Measurements from ENCODE around the gene TRPM4. TPM values are rescaled to one million over a fixed set of nuclear protein-coding genes. Genes with fewer than 3 reads are reported as not detected.
"Not testable (repeated sequence)": the region's sequence is repeated elsewhere in the genome, so short reads cannot be mapped to it uniquely, and the experiment has no call there.

Gene TRPM4
- total RNA-seq, 1 donor from 2014 or later = 63.4 TPM

DNA sequence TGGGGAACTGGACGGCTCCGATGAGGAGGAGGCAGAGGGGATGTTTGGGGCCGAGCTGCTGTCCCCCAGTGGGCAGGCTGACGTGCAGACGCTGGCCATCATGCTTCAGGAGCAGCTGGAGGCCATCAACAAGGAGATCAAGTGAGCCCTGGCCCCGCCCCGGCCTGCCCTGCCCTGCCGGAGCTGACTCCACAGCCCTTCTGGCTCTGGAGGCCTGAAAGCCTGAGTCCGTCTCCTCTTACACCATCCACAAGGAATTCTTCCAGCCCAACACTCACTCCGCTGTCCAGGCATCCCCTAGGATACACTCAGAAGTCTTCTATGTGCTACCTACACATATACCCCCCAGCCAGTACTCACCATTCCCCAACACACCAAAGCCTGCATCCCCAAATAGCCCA is 20.8 kb upstream of the TRPM4 start:
- Histone ChIP-seq H3K27me3 (no peaks in the 10 kb centered on the region), H3K36me3 (no peaks in the 10 kb centered on the region), H3K4me3 (no peak overlapping the region), H3K4me1 (peaks cover 0 to 6% of the 10 kb centered on the region in 2 donors), H3K27ac (no peak overlapping the region), H3K9me3 (no peaks in the 10 kb centered on the region)
- TF ChIP-seq, protein P1, sequence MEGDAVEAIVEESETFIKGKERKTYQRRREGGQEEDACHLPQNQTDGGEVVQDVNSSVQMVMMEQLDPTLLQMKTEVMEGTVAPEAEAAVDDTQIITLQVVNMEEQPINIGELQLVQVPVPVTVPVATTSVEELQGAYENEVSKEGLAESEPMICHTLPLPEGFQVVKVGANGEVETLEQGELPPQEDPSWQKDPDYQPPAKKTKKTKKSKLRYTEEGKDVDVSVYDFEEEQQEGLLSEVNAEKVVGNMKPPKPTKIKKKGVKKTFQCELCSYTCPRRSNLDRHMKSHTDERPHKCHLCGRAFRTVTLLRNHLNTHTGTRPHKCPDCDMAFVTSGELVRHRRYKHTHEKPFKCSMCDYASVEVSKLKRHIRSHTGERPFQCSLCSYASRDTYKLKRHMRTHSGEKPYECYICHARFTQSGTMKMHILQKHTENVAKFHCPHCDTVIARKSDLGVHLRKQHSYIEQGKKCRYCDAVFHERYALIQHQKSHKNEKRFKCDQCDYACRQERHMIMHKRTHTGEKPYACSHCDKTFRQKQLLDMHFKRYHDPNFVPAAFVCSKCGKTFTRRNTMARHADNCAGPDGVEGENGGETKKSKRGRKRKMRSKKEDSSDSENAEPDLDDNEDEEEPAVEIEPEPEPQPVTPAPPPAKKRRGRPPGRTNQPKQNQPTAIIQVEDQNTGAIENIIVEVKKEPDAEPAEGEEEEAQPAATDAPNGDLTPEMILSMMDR (IDR thresholded peaks at IDR 0.05) = no peak
- intact Hi-C loops (cut with DNase I) = no loop called here
- DNase-seq (ENCODE audit: low spot score in 2 of 2) = no peak

DNA sequence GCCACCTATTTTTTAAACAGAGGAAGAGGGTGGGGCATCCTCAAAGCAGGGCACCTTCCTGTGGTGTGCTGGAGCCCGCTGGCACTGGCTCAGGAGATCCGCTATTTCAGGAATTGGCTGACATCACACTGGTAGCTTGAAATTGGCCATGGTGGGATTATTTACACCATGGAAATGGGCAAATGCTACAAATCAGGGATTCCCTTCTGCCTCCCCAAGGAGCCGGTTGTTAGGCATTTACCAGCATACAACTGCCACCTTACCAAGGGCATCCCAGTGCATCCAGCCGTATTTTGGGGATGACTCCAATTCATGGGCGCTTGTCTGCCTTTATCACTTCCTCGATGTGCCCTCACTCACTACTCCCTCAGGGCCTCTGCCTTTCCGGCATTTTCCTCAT is 16.6 kb upstream of the TRPM4 start:
- DNase-seq (ENCODE audit: low spot score in 2 of 2) = no peak
- Histone ChIP-seq H3K27ac (no peak overlapping the region), H3K27me3 (no peaks in the 10 kb centered on the region), H3K4me3 (no peak overlapping the region), H3K36me3 (no peaks in the 10 kb centered on the region), H3K4me1 (peaks cover 0 to 6% of the 10 kb centered on the region in 2 donors), H3K9me3 (no peaks in the 10 kb centered on the region)
- intact Hi-C loops (cut with DNase I) = loop anchor here (10.0 kb wide), 1 partner anchor 356 kb away; no protein-coding TSS in a partner anchor
- TF ChIP-seq, protein P1 (IDR thresholded peaks at IDR 0.05) = no peak

DNA sequence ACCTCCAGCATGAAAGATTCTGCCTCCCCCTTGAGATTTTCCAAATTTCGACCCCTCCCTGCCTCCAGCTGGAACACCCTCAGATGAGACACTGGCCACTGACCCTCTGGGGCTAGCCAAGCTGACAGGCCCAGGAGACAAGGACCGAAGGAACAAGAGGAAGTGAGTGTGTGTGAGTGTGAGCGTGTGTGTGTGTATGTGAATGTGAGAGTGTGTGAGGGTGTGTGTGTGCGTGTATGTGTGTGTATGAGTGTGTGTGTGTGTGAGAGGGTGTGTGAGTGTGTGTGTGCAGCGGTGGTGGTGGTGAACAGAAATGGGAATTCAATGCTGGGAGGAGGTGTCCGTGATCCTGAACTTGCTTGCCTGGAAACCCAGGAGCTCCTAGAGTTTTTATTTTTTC is 16.2 kb upstream of the TRPM4 start:
- Histone ChIP-seq H3K27me3 (no peaks in the 10 kb centered on the region), H3K4me3 (no peak overlapping the region), H3K9me3 (no peaks in the 10 kb centered on the region), H3K4me1 (peaks cover 0 to 7% of the 10 kb centered on the region in 2 donors), H3K36me3 (no peaks in the 10 kb centered on the region), H3K27ac (no peak overlapping the region)
- TF ChIP-seq, protein P1 (IDR thresholded peaks at IDR 0.05) = no peak
- no peak for DNase-seq (ENCODE audit: low spot score in 2 of 2)
- intact Hi-C loops (cut with DNase I) = loop anchor here (10.0 kb wide), 1 partner anchor 357 kb away; no protein-coding TSS in a partner anchor

DNA sequence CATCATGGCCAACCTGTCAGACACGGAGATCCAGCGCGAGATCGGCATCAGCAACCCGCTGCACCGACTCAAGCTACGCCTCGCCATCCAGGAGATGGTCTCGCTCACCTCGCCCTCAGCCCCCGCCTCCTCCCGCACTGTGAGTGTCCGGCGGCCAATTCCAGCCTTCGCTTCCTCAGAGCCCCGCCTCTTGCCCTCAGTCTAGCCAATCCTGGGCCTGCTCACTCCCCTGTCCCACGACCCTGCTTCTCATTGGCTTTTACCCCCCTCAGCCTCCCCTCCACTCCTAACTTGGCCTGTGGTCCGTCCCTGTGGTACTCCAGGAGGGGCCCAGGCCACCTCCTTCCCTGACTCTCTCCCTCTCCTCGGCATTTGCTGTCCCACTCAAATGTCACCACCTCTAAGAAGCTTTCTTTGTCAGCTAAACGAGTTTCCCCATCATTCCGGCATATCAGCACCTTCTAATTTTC is 14.7 kb upstream of the TRPM4 start:
- no peak overlapping the region for H3K27ac ChIP-seq

DNA sequence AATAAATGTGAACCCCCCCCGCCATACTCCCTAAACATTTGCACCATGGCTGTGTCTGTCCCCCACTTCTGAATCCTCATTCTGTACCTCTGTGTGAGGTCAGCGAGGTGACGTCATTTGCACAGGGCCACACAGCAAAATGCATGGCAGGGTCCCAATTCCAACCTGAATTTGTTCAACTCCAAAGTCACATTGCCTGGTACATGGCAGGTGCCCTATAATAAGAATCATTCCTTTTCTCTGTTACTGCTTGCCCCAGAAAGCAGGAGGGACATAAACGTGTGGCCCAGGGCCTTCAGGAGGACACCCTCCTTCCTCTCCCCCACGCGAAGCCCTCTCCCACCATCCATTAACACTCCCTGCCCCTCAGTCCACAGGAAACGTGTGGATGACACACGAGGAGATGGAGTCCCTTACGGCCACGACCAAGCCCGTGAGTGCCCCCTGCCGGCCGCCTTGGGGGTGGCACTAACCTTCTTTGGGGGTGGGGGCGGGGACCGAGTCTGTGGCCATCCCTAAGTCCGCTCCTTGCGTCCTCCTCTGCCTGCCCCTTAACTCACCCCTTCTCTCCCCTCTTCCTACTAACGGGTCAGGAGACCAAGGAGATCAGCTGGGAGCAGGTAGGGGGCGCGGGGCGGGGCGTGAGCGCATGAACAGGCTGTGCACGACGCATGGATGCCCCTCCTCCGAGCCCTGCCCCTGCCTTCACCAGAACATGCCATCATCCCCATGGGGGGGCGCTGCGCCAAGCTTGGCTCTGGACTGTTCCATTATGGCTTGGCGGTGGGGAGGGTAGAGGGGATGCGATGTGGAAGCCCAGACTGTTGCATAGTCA is 11.8 kb upstream of the TRPM4 start:
- Histone ChIP-seq H3K4me3 (peak overlapping the region in 1 of 2 donors; percentile 49), H3K36me3 (no peaks in the 10 kb centered on the region), H3K4me1 (peaks cover 5 to 20% of the 10 kb centered on the region in 2 donors), H3K27ac (no peak overlapping the region), H3K27me3 (no peaks in the 10 kb centered on the region), H3K9me3 (no peaks in the 10 kb centered on the region)
- DNase-seq (ENCODE audit: low spot score in 2 of 2) = peak in 1 of 2 donors; percentile 91
- TF ChIP-seq, protein P1 (IDR thresholded peaks at IDR 0.05) = peak; percentile 73 to 96 (median 91)
- intact Hi-C loops (cut with DNase I) = loop anchor here (1.0 to 10.0 kb wide), 3 partner anchors 47 to 361 kb away; partner anchors contain the start of genes GYS1 and RUVBL2

More for the DNA sequence above, 14.7 kb upstream of the TRPM4 start:
- TF ChIP-seq, protein P1 (IDR thresholded peaks at IDR 0.05) = no peak
- peaks cover 0 to 8% of the 10 kb centered on the region in 2 donors for H3K4me1 ChIP-seq
- intact Hi-C loops (cut with DNase I) = loop anchor here (2.0 to 10.0 kb wide), 2 partner anchors 14 to 358 kb away; no protein-coding TSS in a partner anchor
- DNase-seq (ENCODE audit: low spot score in 2 of 2) = peak; percentile 64 to 94
- no peaks in the 10 kb centered on the region for H3K27me3 ChIP-seq
- H3K9me3 ChIP-seq = no peaks in the 10 kb centered on the region
- peak overlapping the region; percentile 41 to 67 for H3K4me3 ChIP-seq
- H3K36me3 ChIP-seq = no peaks in the 10 kb centered on the region

DNA sequence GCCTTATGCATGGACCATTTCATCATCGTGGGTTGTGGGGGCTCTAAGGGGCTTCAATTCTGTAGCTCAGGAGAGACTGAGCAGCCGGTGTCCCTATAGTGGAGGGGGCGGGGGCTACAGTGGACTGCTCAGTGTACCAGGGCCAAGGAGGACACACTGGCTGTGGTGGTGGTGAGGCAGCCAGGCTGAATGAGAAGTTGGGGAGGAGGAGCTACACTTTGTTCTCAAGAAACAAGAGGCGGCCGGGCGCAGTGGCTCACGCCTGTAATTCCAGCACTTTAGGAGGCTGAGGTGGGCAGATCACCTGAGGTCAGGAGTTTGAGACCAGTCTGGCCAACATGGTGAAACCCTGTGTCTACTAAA is 11.2 kb upstream of the TRPM4 start:
- Histone ChIP-seq H3K4me1 (peaks cover 5 to 26% of the 10 kb centered on the region in 2 donors), H3K4me3 (peak overlapping the region in 1 of 2 donors; percentile 49)
- H3K27me3 ChIP-seq; H3K36me3 ChIP-seq; H3K9me3 ChIP-seq; DNase-seq (ENCODE audit: low spot score in 2 of 2); H3K27ac ChIP-seq: not testable (repeated sequence)
- intact Hi-C loops (cut with DNase I) = loop anchor here (5.0 to 10.0 kb wide), 2 partner anchors 154 to 362 kb away; partner anchors contain the start of genes GYS1 and RUVBL2

All from ascending aorta (tissue), 2 donors.